Kidney (tissue), 14 donors: ENCODE results near the gene URM1. TPM values are rescaled to one million over a fixed set of nuclear protein-coding genes. Genes with fewer than 3 reads are reported as not detected.

Experiments used
- DNase-seq, 5 donors: peaks; one replicate each; pipeline ENCODE4 v3.0.0-alpha.2; 2013 to 2020
- FAIRE-seq: peaks from 2 replicates; lab custom pipeline; 2012; peaks lifted over from hg19 to GRCh38; lab: Jason Lieb, UNC
- H3K27ac ChIP-seq, 2 donors: one replicate each; pipeline ENCODE4 v1.7.0; 2013; ENCODE audit warnings: low read depth in 2 of 2, low read length in 2 of 2, inconsistent platforms in 1 of 2
- H3K27me3 ChIP-seq: one replicate; pipeline ENCODE4 v1.7.1; 2013; ENCODE audit warnings: low read length, inconsistent platforms; ENCODE audit not compliant: control insufficient read depth, insufficient read depth
- H3K36me3 ChIP-seq, 3 donors: one replicate each; pipeline versions ENCODE4 v1.7.0 to v1.7.1; 2013; ENCODE audit warnings: low read length in 3 of 3, control low read depth in 1 of 3, inconsistent platforms in 1 of 3; ENCODE audit not compliant: insufficient read depth in 3 of 3, control insufficient read depth in 2 of 3
- H3K4me1 ChIP-seq, 3 donors: one replicate each; pipeline versions ENCODE4 v1.7.0 to v1.7.1; 2013; ENCODE audit warnings: low read length in 3 of 3, inconsistent platforms in 1 of 3, low read depth in 1 of 3; ENCODE audit not compliant: control insufficient read depth in 2 of 3, insufficient read depth in 2 of 3
- H3K4me3 ChIP-seq, 3 donors: one replicate each; pipeline versions ENCODE4 v1.7.0 to v1.8.1; 2013; ENCODE audit warnings: low read length in 3 of 3, control low read depth in 1 of 3, inconsistent platforms in 1 of 3
- H3K9ac ChIP-seq, 3 donors: one replicate each; pipeline versions ENCODE4 v1.7.0 to v1.7.1; 2013; ENCODE audit warnings: low read length in 3 of 3, control low read depth in 1 of 3, inconsistent platforms in 1 of 3
- H3K9me3 ChIP-seq, 3 donors: one replicate each; pipeline versions ENCODE4 v1.7.0 to v1.7.1; 2013; ENCODE audit warnings: low read length in 3 of 3, control low read depth in 1 of 3, inconsistent platforms in 1 of 3; ENCODE audit not compliant: control insufficient read depth in 2 of 3, insufficient read depth in 1 of 3
- CTCF ChIP-seq: IDR thresholded peaks from 3 replicates; pipeline ENCODE4 v1.5.1; 2012; ENCODE audit warnings: mild to moderate bottlenecking, moderate library complexity, borderline replicate concordance; ENCODE audit not compliant: insufficient read depth; ENCODE audit errors: extremely low read depth
- intact Hi-C: fragments of 100-400 bp; cut with DNase I; formaldehyde crosslinking; loops from one replicate; pipeline ENCODE4 v1.11.1; 2022
- microRNA-seq: library from miRNA; unstranded; fragments of <30 nt; microRNA quantifications from one replicate; pipeline ENCODE4 v1.2.0, GENCODE V29; 2020
- polyA plus RNA-seq: library from polyadenylated mRNA; stranded (reverse); fragments of 350-450 nt; fragmentation: Illumina TruSeq; extraction: RNeasy Lipid Tissue Mini Kit (QIAGEN cat#74804); gene quantifications from one replicate; pipeline ENCODE4 v1.2.3, GENCODE V29; 2014; ENCODE audit warnings: low read depth, low replicate concordance; ENCODE audit not compliant: insufficient read depth
- total RNA-seq: library from RNA; stranded (reverse); fragmentation: NEBNext Ultra II Directional; extraction: Animal tissue kit (Norgen Biotek cat#: 25700); gene quantifications from one replicate; pipeline ENCODE4 v1.2.1, GENCODE V29; 2021
- donor health status: control.
- donor health status: control.
- donor health status: control.
- donor health status: control.
- donor health status: control.
- donor health status: DM: yes; HTN: yes; CAD: no.
- donor health status: Normal renal cell carcinoma (clear cell type).

Gene URM1
- total and polyA plus RNA-seq, 2 donors from 2014 or later: 55.2 to 55.9 TPM

GRCh38 chr9:128438343-128439109, 67.4 kb downstream of the URM1 start:
- Histone ChIP-seq H3K27me3 (no peaks in the 10 kb centered on the region), H3K9ac (no peak overlapping the region), H3K4me3 (no peak overlapping the region), H3K9me3 (no peaks in the 10 kb centered on the region), H3K27ac (no peak overlapping the region), H3K4me1 (peaks cover 0 to 3% (median 0%) of the 10 kb centered on the region in 3 donors), H3K36me3 (no peaks in the 10 kb centered on the region)
- FAIRE-seq (no peak), DNase-seq (peak; percentile 71 to 91 (median 81))
- TF ChIP-seq CTCF: peak; percentile 94
- intact Hi-C loops: no loop called here

GRCh38 chr9:128439273-128439672, 68.1 kb downstream of the URM1 start:
- H3K9ac ChIP-seq: no peak overlapping the region
- intact Hi-C loops: no loop called here
- no peak overlapping the region for H3K4me3 ChIP-seq
- no peaks in the 10 kb centered on the region for H3K9me3 ChIP-seq
- DNase-seq (no peak), FAIRE-seq (no peak)
- no peaks in the 10 kb centered on the region for H3K36me3 ChIP-seq
- H3K4me1 ChIP-seq: peaks cover 0 to 3% (median 0%) of the 10 kb centered on the region in 3 donors
- H3K27me3 ChIP-seq: no peaks in the 10 kb centered on the region
- TF ChIP-seq CTCF: no peak
- no peak overlapping the region for H3K27ac ChIP-seq

Small RNA genes lying within 50 kb of the gene (microRNA-seq; reads per million reads assigned to microRNA genes)
- gene MIR219B: not detected

Other genes starting within 250 kb of the URM1 start
- 64.1 TPM for gene PTGES2, start 243.6 kb upstream of the URM1 start, total RNA-seq
- gene PTGES2, start 243.6 kb upstream of the URM1 start, polyA plus RNA-seq: 117 TPM
- gene LCN2, start 221.9 kb upstream of the URM1 start, total RNA-seq: 198 TPM
- gene LCN2, start 221.9 kb upstream of the URM1 start, polyA plus RNA-seq: 8.2 TPM
- 55.6 TPM for gene BBLN, start 211.1 kb upstream of the URM1 start, total RNA-seq
- gene BBLN, start 211.1 kb upstream of the URM1 start, polyA plus RNA-seq: 192 TPM
- 89.9 TPM for gene CIZ1, start 179.8 kb upstream of the URM1 start, total RNA-seq
- 48.1 TPM for gene CIZ1, start 179.8 kb upstream of the URM1 start, polyA plus RNA-seq
- 22.6 TPM for gene DNM1, start 168.0 kb upstream of the URM1 start, total RNA-seq
- 7.3 TPM for gene DNM1, start 168.0 kb upstream of the URM1 start, polyA plus RNA-seq
- gene GOLGA2, start 95.4 kb upstream of the URM1 start, total RNA-seq: 79.7 TPM
- gene GOLGA2, start 95.4 kb upstream of the URM1 start, polyA plus RNA-seq: 42.9 TPM
- gene SWI5, start 95.1 kb upstream of the URM1 start, total RNA-seq: 20.3 TPM
- 67.8 TPM for gene SWI5, start 95.1 kb upstream of the URM1 start, polyA plus RNA-seq
- gene TRUB2, start 48.9 kb upstream of the URM1 start, total RNA-seq: 22.4 TPM
- gene TRUB2, start 48.9 kb upstream of the URM1 start, polyA plus RNA-seq: 40.8 TPM
- 59.7 TPM for gene COQ4, start 48.5 kb upstream of the URM1 start, total RNA-seq
- gene COQ4, start 48.5 kb upstream of the URM1 start, polyA plus RNA-seq: 111 TPM
- gene SLC27A4, start 30.8 kb upstream of the URM1 start, total RNA-seq: 29.3 TPM
- 58.7 TPM for gene SLC27A4, start 30.8 kb upstream of the URM1 start, polyA plus RNA-seq
- 25.5 TPM for gene CERCAM, start 49.5 kb downstream of the URM1 start, total RNA-seq
- 19.7 TPM for gene CERCAM, start 49.5 kb downstream of the URM1 start, polyA plus RNA-seq
- 23.6 TPM for gene ODF2, start 84.6 kb downstream of the URM1 start, total RNA-seq
- gene ODF2, start 84.6 kb downstream of the URM1 start, polyA plus RNA-seq: 10.6 TPM
- 22.8 TPM for gene GLE1, start 133.3 kb downstream of the URM1 start, total RNA-seq
- 15.6 TPM for gene GLE1, start 133.3 kb downstream of the URM1 start, polyA plus RNA-seq
- 354 TPM for gene SPTAN1, start 181.2 kb downstream of the URM1 start, total RNA-seq
- gene SPTAN1, start 181.2 kb downstream of the URM1 start, polyA plus RNA-seq: 210 TPM